Gastroesophageal sphincter (tissue), 4 donors: ENCODE measurements around the gene ZNF182. TPM values are rescaled to one million over a fixed set of nuclear protein-coding genes. Genes with fewer than 3 reads are reported as not detected.
A peak's percentile ranks its signal among the peaks of the same experiment; 100 is the strongest.

ENCODE experiments used
- ATAC-seq: fragments of 150-250 bp; one replicate; pipeline ENCODE4 v1.9.1; 2016; ENCODE audit warnings: mild to moderate bottlenecking, moderate library complexity
- H3K27ac ChIP-seq, 4 donors: fragments of 200-600 bp; sonication (generic) in 3 of 4; 1 replicate in 3 of 4; 2 replicates in 1 of 4; pipeline ENCODE4 v1.5.1; 2016 to 2019
- H3K27me3 ChIP-seq: fragments of 200-600 bp; sonication (generic); one replicate; pipeline ENCODE4 v1.5.1; 2019
- H3K36me3 ChIP-seq, 2 donors: fragments of 200-600 bp; sonication (generic); one replicate each; pipeline ENCODE4 v1.5.1; 2019; ENCODE audit warnings: control low read depth in 1 of 2
- H3K4me1 ChIP-seq, 3 donors: fragments of 200-600 bp; sonication (generic); 1 replicate in 2 of 3; 2 replicates in 1 of 3; pipeline ENCODE4 v1.5.1; 2016 to 2019; ENCODE audit warnings: control low read depth in 2 of 3
- H3K4me3 ChIP-seq, 2 donors: fragments of 200-600 bp; sonication (generic); one replicate each; pipeline ENCODE4 v1.5.1; 2019; ENCODE audit warnings: mild to moderate bottlenecking in 1 of 2, moderate library complexity in 1 of 2
- H3K9me3 ChIP-seq, 3 donors: fragments of 200-600 bp; sonication (generic); one replicate each; pipeline ENCODE4 v1.5.1; 2017 to 2019; ENCODE audit warnings: control low read depth in 2 of 3
- EP300 ChIP-seq: sonication (generic); formaldehyde crosslinking; IDR thresholded peaks from one replicate; pipeline ENCODE4 v1.6.1; 2017; ENCODE audit warnings: antibody characterized with exemption, mild to moderate bottlenecking
- POLR2A ChIP-seq, 2 donors: fragments of 450-650 bp; IDR thresholded peaks; one replicate each; pipeline ENCODE4 v1.6.1; 2017; ENCODE audit warnings: antibody characterized with exemption in 2 of 2, mild to moderate bottlenecking in 2 of 2, moderate library complexity in 1 of 2
- POLR2AphosphoS5 ChIP-seq: sonication (generic); formaldehyde crosslinking; IDR thresholded peaks from one replicate; pipeline ENCODE4 v1.6.1; 2017; ENCODE audit warnings: antibody characterized with exemption
- WGBS, 2 donors: methylation state at CpG; one replicate each; pipeline ENCODE4 v1.1.5; 2018; ENCODE audit warnings: low coverage in 1 of 2; 5-methylcytosine and 5-hydroxymethylcytosine counted together
- total RNA-seq, 4 donors: library from RNA; depleted of rRNA; stranded (reverse); fragments of >200 nt; gene quantifications; one replicate each; pipeline ENCODE4 v1.1.0, GENCODE V29; 2016
- TF ChIP-seq, protein P1 (sequence below), 4 experiments: fragments of 200-600 bp in 2 of 4; fragments of 450-650 bp in 2 of 4; sonication (generic) in 1 of 4; IDR thresholded peaks; one replicate each; pipeline ENCODE4 v1.5.1; 2017 to 2019; ENCODE audit warnings: antibody characterized with exemption in 4 of 4, mild to moderate bottlenecking in 2 of 4, moderate library complexity in 2 of 4

Gene ZNF182
- total RNA-seq, 4 donors from 2014 or later = 2.8 to 5.8 (median 3.8) TPM

- peak overlapping the region; percentile 57 to 81 (median 80) for H3K27ac ChIP-seq
- WGBS, 2 donors = 0 to 15% methylated on average over 1 to 8 of the region's 18 CpGs
- no peaks in the 10 kb centered on the region for H3K9me3 ChIP-seq
Observed at GRCh38 chrX:48003367-48003757, 427 bp downstream of the ZNF182 start.

DNA sequence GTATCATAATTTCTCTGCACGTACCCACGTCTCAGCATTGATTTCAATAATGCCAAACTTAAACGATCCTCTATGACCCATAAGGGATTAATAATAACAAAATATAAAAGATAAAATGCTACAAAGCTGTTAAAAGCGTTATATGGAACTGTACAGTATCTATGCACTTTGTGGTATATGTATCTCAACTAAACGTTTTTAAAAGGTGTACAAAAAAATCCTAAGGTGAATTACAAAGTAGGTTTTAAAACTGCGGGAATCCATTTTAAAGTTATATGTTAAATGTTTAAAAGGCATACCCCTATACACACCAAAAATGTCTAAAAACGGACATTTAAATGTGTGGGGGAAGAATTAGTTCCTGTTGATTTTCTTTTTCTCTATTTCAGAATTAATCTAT is 860 bp downstream of the ZNF182 start:
- H3K4me1 ChIP-seq = peaks cover 0 to 15% (median 0%) of the 10 kb centered on the region in 3 donors
- H3K4me3 ChIP-seq = peak overlapping the region; percentile 61 to 92
- ATAC-seq = no peak
- no peaks in the 10 kb centered on the region for H3K36me3 ChIP-seq
- H3K27me3 ChIP-seq = no peaks in the 10 kb centered on the region
- no peak for TF ChIP-seq POLR2AphosphoS5
- TF ChIP-seq POLR2A (IDR thresholded peaks at IDR 0.05) = no peak
- no peak for TF ChIP-seq EP300
- TF ChIP-seq, protein P1, sequence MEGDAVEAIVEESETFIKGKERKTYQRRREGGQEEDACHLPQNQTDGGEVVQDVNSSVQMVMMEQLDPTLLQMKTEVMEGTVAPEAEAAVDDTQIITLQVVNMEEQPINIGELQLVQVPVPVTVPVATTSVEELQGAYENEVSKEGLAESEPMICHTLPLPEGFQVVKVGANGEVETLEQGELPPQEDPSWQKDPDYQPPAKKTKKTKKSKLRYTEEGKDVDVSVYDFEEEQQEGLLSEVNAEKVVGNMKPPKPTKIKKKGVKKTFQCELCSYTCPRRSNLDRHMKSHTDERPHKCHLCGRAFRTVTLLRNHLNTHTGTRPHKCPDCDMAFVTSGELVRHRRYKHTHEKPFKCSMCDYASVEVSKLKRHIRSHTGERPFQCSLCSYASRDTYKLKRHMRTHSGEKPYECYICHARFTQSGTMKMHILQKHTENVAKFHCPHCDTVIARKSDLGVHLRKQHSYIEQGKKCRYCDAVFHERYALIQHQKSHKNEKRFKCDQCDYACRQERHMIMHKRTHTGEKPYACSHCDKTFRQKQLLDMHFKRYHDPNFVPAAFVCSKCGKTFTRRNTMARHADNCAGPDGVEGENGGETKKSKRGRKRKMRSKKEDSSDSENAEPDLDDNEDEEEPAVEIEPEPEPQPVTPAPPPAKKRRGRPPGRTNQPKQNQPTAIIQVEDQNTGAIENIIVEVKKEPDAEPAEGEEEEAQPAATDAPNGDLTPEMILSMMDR (IDR thresholded peaks at IDR 0.05) = no peak
- 44 to 49% methylated on average over 7 of the region's 7 CpGs for whole genome bisulfite sequencing, 2 donors
- peak overlapping the region in 2 of 4 donors; percentile 79 to 81 for H3K27ac ChIP-seq
- no peaks in the 10 kb centered on the region for H3K9me3 ChIP-seq

More at GRCh38 chrX:48003367-48003757, 427 bp downstream of the ZNF182 start:
- ATAC-seq = no peak
- Histone ChIP-seq H3K4me1 (peaks cover 0 to 15% (median 0%) of the 10 kb centered on the region in 3 donors), H3K36me3 (no peaks in the 10 kb centered on the region), H3K4me3 (peak overlapping the region; percentile 61 to 92), H3K27me3 (no peaks in the 10 kb centered on the region)
- TF ChIP-seq POLR2AphosphoS5 (no peak), EP300 (no peak), POLR2A (IDR thresholded peaks at IDR 0.05) (no peak)
- TF ChIP-seq, protein P1 (IDR thresholded peaks at IDR 0.05) = no peak

DNA sequence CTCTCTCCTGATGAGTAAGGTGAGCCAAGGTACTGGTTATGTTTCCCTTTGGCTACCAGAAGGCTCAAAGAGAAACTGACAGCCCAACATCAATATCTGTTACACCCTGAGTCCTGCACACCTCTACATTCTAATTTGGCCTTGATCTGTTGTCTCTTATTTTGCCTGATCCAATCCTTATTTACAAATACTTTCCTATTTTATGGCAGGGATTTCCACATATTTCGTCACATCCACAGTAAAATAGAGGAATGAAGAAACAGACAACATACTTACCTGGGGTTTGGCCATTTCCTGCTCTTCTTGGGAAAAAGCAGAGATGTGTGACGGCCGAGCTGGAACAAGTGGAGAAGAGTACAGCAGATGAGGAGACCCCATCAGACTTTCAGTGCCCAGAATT is 1.5 kb downstream of the ZNF182 start:
- H3K4me3 ChIP-seq = no peak overlapping the region
- no peaks in the 10 kb centered on the region for H3K36me3 ChIP-seq
- 78 to 95% methylated on average over 3 of the region's 3 CpGs for WGBS, 2 donors
- H3K27ac ChIP-seq = no peak overlapping the region
- H3K4me1 ChIP-seq = peaks cover 0 to 15% (median 0%) of the 10 kb centered on the region in 3 donors
- no peaks in the 10 kb centered on the region for H3K27me3 ChIP-seq
- no peak for ATAC-seq
- TF ChIP-seq, protein P1 (IDR thresholded peaks at IDR 0.05) = no peak
- TF ChIP-seq EP300 (no peak), POLR2AphosphoS5 (no peak), POLR2A (IDR thresholded peaks at IDR 0.05) (no peak)
- no peaks in the 10 kb centered on the region for H3K9me3 ChIP-seq

DNA sequence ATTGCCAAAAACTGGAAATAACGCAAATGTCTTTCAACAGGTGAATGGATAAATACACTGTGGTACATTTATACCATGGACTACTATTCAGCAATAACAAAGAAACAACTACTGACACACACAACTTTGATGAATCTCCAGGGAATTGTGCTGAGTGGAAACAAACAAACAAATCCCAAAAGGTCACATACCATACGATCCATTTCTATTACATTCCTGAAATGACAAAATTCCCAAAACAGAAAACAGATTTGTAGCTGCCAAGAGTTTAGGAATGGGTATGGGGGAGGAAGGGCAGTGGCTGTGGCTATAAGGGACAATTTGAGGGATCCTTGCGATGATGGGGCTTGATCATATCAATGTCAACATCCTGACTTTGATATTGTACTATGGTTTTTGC is 2.5 kb downstream of the ZNF182 start:
- ATAC-seq = no peak
- Histone ChIP-seq H3K4me3 (no peak overlapping the region), H3K36me3 (peaks cover 0 to 7% of the 10 kb centered on the region in 2 donors), H3K4me1 (peaks cover 0 to 15% (median 0%) of the 10 kb centered on the region in 3 donors), H3K27me3 (no peaks in the 10 kb centered on the region), H3K27ac (no peak overlapping the region), H3K9me3 (no peaks in the 10 kb centered on the region)
- TF ChIP-seq EP300 = no peak
- WGBS, 2 donors = 69 to 92% methylated on average over 1 to 3 of the region's 3 CpGs

- Histone ChIP-seq H3K4me1 (no peaks in the 10 kb centered on the region), H3K36me3 (peaks cover 0 to 15% of the 10 kb centered on the region in 2 donors), H3K27ac (no peak overlapping the region), H3K9me3 (no peaks in the 10 kb centered on the region), H3K27me3 (no peaks in the 10 kb centered on the region), H3K4me3 (no peak overlapping the region)
- WGBS, 2 donors = no CpG with 5 or more reads among the region's 2 CpGs
- no peak for ATAC-seq
- TF ChIP-seq EP300 (no peak), POLR2AphosphoS5 (no peak), POLR2A (IDR thresholded peaks at IDR 0.05) (no peak)
- TF ChIP-seq, protein P1 (IDR thresholded peaks at IDR 0.05) = no peak
Observed at GRCh38 chrX:47992669-47993068, 11.1 kb downstream of the ZNF182 start.
